HG02763 (cell line): Measurements from ENCODE around the gene HSP90AA1.
"Not testable (repeated sequence)": the region's sequence is repeated elsewhere in the genome, so short reads cannot be mapped to it uniquely, and the experiment has no call there.

Source experiments
- ATAC-seq: cut with Tn5 transposase; IDR thresholded peaks from one replicate; pipeline ENCODE4 v1.9.1; 2021; ENCODE audit warnings: mild to moderate bottlenecking, moderate library complexity; ENCODE audit not compliant: unreplicated experiment

Gene HSP90AA1

GRCh38 chr14:102074415-102074964 is 12.4 kb downstream of the HSP90AA1 start:
- ATAC-seq: no peak

GRCh38 chr14:102071283-102071998 is 15.4 kb downstream of the HSP90AA1 start:
- ATAC-seq: no peak

GRCh38 chr14:102066041-102066451 is 20.8 kb downstream of the HSP90AA1 start:
- no peak for ATAC-seq

DNA sequence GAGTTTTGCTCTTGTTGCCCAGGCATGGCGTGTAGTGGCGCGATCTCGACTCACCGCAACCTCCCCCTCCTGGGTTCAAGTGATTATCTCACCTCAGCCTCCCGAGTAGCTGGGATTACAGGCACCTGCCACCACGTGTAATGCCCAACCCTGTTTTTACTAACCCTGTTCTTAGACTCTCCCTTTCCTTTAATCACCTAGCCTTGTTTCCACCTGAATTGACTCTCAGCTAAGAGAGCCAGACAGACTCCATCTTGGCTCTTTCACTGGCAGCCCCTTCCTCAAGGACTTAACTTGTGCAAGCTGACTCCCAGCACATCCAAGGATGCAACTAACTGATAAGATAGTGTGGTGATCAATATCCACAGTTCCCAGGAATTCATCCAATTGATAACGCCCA is 22.3 kb downstream of the HSP90AA1 start:
- not testable (repeated sequence) for ATAC-seq

DNA sequence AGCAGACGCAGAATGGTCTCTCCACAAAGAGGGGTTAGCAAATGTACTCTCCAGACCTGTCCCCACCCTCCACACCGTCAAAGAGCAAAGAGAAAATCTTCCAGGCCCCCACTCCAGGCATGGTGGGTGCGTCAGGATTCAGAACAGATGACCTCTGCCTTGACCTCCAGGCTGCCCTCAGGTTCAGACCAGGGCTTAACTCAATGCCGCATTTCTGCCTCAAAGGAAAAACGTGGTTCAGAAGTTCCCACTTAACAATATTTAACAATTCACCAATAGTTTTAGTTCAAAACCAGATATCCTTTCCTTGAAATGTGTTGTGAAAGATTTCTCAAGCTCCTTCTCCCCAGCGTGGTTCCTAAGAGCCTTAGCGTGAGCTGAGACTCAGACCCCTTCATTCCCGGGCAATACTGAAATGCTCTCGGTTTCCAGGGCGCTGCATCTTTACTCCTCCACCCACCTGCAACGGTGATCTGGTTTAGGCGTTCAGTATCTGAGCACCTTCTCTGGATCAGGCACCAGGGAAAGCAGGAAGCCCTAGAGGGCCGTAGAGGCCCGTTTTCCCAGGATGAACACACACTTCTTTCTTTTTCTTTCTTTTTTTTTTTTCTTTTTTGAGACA is 22.9 kb downstream of the HSP90AA1 start:
- no peak for ATAC-seq

DNA sequence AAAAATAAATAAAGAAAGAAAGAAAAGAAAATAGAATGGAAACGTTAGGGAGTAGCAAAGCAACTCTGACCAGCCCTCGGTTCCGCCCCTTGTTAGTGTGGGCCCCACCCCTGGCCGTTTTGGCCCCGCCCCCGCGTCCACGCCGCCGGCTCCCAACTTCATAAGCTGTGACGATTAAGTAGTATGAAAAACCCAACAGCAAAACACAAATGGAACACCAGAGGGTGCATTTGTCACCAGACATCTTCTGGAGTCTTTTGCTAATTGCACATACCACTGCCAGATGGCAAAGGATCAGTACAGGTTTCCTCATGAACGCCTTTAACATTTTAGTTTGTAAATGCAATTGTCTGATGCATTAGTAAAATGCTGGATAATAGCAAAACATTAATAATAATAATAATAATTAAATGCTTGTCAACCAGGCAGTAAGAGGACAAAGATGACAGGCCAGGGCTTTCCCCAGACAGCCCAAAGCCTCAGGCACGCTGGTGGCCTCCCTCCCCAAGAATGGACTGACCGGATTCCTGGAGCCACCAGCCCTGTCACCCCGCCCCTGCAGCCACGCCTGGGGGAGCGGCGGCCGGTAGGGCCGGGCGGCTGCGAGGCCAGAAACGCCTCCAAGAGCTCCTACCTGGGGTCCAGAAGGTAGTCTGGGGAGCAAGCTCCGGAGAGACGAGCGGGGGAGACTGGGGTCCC is 23.6 kb downstream of the HSP90AA1 start:
- no peak for ATAC-seq

GRCh38 chr14:102058961-102059360 is 27.9 kb downstream of the HSP90AA1 start:
- no peak for ATAC-seq

DNA sequence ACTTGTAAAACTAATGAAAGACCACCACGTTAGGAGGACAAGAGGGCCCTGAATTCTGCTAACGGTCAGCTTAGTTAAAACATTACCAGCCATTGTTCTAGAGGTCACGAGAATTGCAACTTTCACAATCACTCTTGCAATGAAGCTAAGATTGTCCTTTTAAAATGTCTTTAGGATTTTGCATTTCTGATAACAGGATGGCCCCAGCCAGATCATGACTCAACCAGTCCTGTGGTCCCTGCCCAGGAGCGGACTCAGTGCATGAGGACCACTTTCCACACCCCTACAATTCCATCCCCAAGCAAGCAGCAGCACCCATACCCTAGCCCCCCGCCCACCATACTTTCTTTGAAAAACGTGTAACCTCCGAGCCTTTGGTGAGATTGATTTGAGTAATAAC is 28.7 kb downstream of the HSP90AA1 start:
- no peak for ATAC-seq

- no peak for ATAC-seq
Observed at GRCh38 chr14:102057480-102058114, 29.2 kb downstream of the HSP90AA1 start.

DNA sequence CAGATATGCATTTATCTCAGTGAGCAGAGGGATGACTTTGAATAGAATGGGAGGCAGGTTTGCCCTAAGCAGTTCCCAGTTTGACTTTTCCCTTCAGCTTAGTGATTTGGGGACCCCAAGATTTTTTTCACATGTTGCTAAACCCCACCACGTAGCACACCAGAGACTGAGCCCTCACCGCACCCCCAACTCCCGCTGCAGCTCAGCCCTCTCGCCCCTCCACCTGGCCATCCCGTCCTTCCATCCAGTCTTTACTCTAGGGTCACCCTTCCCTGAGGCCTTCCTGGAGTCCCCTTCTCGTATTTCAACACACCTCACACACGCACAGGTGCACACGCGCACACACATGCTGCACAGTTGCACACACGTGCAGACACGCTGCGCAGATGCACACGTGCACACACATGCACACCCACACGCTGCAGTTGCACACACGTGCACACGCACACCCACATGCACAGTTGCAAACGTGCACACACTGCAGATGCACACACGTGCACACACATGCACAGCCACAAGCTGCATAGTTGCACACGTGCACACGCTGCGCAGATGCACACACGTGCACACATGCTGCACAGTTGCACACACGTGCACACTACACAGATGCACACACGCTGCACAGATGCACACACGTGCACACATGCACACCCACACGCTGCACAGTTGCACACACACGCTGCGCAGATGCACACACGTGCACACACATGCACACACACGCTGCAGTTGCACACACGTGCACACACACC is 30.0 kb downstream of the HSP90AA1 start:
- ATAC-seq: no peak

DNA sequence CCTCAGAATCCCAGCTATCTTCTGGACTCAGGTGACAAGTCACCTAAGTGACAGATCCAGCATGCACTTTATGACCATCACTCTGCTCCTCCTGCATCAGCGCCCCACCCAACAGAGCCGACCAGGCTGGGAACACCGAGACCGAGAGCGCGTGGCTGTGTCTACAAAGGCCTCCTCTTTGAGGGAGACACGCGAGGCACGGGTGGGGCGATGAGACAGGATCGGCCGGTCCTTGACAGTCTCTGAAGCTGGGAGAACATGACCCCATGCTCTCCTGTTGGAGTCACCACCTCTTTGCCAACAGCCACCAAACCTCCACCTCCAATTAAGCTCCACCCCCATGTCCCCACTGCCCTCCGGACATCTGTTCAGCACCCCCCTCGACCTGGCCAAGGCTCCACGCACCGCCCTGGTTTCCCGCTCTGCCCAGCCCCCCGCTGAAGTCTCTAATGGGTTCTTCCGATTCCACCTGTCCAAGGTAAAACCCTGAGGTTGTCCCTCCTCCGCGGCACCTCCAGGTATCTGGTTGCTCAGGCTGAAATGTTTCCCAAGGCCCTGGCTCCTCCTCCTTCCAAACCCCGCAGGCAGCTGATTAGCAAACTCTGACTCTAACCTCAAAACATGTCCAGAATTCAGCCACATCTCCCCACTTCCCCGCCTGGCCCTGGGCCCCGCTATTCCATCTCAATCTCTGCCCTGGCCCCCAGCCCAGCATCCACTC is 31.5 kb downstream of the HSP90AA1 start:
- no peak for ATAC-seq

DNA sequence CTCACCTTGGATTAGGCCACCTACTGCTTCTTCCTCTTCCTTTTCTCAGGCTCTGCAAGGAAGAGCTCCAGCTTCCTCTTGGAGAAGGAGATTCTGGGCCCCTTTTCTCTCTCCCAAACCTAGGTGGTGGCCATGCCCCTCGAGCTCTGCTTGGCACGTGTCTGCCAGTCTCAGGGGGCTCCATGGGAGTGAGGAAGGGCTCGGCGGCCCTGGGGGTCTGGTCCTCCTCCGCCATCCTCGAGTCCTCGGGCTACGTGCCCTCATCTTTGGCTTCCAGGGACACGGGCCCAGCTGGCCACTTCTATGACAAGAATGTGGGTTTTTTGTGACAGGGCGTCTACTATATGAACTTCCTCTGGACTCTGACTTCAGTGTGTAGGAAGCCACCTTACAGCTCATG is 34.3 kb downstream of the HSP90AA1 start:
- no peak for ATAC-seq

DNA sequence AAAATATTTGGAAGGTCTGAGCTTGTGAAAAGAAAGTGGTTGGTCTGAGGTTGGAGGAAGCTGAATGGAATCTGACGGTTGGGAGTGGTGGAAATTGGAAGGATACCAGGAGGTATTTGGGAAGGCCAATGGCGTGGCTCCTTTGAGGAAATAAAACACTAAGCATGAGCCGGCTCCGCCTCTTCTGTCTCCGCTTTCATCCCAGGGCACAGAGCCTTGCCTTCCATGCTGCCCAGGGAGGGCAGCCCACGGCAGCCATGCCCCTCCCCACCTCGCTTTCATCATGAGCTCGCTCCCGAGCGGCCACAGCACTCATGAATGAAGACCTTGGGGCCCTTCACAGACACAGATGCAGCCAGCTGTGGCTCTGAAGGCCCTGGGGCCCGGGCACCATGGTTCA is 36.2 kb downstream of the HSP90AA1 start:
- no peak for ATAC-seq

GRCh38 chr14:102050026-102050405 is 36.8 kb downstream of the HSP90AA1 start:
- no peak for ATAC-seq

DNA sequence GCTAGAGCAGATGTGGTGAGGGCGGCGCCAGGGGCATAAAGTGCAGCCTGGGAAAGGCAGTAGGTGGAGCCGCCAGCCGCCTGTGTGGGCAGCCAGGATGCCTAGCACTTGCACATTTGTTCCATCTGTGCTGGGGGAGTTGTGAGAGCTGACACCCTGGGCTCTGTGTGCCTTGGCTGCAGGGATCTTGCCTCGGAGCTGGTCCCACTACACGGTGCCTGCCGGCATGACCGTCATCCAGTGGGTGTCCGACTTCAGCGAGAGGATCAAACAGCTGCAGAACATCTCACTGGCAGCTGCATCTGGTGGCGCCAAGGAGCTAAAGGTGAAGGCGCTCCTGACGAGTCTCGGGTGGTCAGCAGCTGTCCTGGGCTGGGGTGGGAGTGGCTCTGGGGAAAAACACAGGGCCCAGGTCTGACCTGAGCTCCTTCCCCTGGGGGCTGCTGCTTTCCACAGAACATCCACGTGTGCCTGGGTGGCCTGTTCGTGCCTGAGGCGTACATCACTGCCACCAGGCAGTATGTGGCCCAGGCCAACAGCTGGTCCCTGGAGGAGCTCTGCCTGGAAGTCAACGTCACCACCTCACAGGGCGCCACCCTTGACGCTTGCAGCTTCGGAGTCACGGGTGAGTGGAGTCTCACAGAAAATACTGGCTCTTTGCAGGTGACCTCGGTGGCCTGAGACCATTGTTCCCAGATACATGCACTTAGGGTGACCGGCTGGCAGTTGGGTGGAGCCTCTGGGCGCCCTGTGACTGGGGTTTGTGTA is 37.4 kb downstream of the HSP90AA1 start:
- no peak for ATAC-seq

GRCh38 chr14:102047808-102048540 is 38.9 kb downstream of the HSP90AA1 start:
- ATAC-seq: no peak

- no peak for ATAC-seq
Observed at GRCh38 chr14:102046337-102047278, 40.2 kb downstream of the HSP90AA1 start.
